Suprapubic skin (tissue), 4 donors: ENCODE data around the gene BACH1.

ENCODE experiments used
- EP300 ChIP-seq: sonication (generic); formaldehyde crosslinking; IDR thresholded peaks from one replicate; pipeline ENCODE4 v1.6.1; 2017; ENCODE audit warnings: antibody characterized with exemption
- POLR2A ChIP-seq, 2 donors: fragments of 450-650 bp; IDR thresholded peaks; one replicate each; pipeline ENCODE4 v1.6.1; 2017; ENCODE audit warnings: antibody characterized with exemption in 2 of 2, mild to moderate bottlenecking in 2 of 2, moderate library complexity in 2 of 2
- POLR2AphosphoS5 ChIP-seq, 3 donors: sonication (generic); formaldehyde crosslinking; IDR thresholded peaks; one replicate each; pipeline ENCODE4 v1.6.1; 2017; ENCODE audit warnings: antibody characterized with exemption in 3 of 3
- TF ChIP-seq, protein P1 (sequence below), 2 donors: fragments of 200-600 bp in 1 of 2; fragments of 450-650 bp in 1 of 2; sonication (generic) in 1 of 2; IDR thresholded peaks; one replicate each; pipeline ENCODE4 v1.5.1; 2016 to 2019; ENCODE audit warnings: antibody characterized with exemption in 2 of 2, mild to moderate bottlenecking in 1 of 2, moderate library complexity in 1 of 2

DNA sequence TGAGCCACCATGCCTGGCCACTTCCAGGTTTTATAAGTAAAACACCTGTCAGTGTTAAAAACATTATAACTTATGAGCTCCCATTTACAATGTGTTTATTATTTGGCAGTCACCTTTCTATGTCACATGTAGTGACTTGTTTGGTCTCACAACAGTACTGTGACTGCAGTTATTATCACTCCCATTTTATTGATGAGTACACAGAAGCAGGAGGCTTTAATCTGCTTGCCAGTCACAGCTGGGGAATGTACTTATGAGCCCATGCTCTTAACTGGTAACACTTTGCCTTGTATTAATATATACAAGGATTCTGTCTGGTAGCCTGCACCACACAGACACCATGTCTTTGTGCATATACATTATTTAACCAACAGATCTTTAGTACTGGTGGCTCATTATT, 31.1 kb upstream of the BACH1 start:
- TF ChIP-seq POLR2AphosphoS5 (IDR thresholded peaks at IDR 0.05), result no peak
- TF ChIP-seq, protein P1, sequence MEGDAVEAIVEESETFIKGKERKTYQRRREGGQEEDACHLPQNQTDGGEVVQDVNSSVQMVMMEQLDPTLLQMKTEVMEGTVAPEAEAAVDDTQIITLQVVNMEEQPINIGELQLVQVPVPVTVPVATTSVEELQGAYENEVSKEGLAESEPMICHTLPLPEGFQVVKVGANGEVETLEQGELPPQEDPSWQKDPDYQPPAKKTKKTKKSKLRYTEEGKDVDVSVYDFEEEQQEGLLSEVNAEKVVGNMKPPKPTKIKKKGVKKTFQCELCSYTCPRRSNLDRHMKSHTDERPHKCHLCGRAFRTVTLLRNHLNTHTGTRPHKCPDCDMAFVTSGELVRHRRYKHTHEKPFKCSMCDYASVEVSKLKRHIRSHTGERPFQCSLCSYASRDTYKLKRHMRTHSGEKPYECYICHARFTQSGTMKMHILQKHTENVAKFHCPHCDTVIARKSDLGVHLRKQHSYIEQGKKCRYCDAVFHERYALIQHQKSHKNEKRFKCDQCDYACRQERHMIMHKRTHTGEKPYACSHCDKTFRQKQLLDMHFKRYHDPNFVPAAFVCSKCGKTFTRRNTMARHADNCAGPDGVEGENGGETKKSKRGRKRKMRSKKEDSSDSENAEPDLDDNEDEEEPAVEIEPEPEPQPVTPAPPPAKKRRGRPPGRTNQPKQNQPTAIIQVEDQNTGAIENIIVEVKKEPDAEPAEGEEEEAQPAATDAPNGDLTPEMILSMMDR (IDR thresholded peaks at IDR 0.05), result no peak
- no peak for TF ChIP-seq POLR2A (IDR thresholded peaks at IDR 0.05)
- TF ChIP-seq EP300, result no peak
